Neural progenitor cell (in vitro differentiated cells): Measurements from ENCODE around the gene HTR2B.

ENCODE experiments used
- EZH2 ChIP-seq: fragments of 200-600 bp; sonication (generic); IDR thresholded peaks from 2 replicates; pipeline ENCODE4 v1.6.1; 2017; ENCODE audit warnings: antibody characterized with exemption, mild to moderate bottlenecking, moderate library complexity
- EZH2phosphoT487 ChIP-seq: fragments of 200-600 bp; sonication (generic); IDR thresholded peaks from 2 replicates; pipeline ENCODE4 v1.6.1; 2017; ENCODE audit warnings: antibody characterized with exemption

DNA sequence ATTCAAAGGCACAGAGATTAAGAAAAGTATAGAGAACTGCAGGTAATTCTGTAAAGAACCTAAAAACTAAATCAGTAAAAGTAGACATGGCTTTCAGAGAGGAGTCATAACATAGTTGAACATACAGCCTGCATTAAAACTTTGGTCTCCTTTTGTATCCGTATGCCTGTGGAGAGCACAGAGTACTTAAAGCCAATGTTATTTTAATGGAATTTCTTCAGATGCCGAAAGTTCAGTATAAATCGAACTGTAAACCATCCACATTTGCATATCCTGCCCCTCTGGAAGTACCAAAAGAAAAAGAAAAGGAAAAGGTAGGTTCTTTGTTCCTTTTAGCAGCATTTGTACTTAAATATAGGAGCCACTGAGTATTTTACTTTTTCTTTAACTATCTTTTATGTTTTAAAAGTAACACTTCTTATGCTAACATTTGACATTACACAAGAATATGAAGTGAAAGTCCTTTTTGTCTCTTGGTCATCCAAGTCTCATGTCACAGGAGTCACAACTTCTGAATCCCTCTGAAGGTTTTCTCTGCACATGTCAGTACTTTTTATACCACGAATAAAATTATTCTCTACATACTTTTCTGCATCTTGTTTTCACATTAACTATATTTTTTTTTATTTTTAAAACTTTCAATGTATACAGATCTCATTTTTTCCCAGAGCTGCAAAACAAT is 38.7 kb upstream of the HTR2B start:
- TF ChIP-seq EZH2phosphoT487 (no peak), EZH2 (no peak)
